HepG2 (cell line): ENCODE results near the gene CEP57L1. TPM values are rescaled to one million over a fixed set of nuclear protein-coding genes. Genes with fewer than 3 reads are reported as not detected.

ENCODE experiments used
- CREB1 ChIP-seq, 2 experiments: fragments of 450-650 bp in 1 of 2; IDR thresholded peaks; 2 replicates each; pipeline ENCODE4 v1.6.1; 2016 to 2017; ENCODE audit warnings: control low read depth in 1 of 2, mild to moderate bottlenecking in 1 of 2, missing compliant biosample characterization in 1 of 2, missing genetic modification characterization in 1 of 2
- GMEB2 ChIP-seq: IDR thresholded peaks from 2 replicates; pipeline ENCODE4 v1.6.1; 2016; ENCODE audit warnings: missing biosample characterization, missing genetic modification reagents, low read depth
- HOXA5 ChIP-seq: sonication (generic); formaldehyde crosslinking; IDR thresholded peaks from 2 replicates; pipeline ENCODE4 v1.4.0; 2020; ENCODE audit warnings: missing genetic modification reagents
- MYC ChIP-seq: sonication (generic); formaldehyde crosslinking; IDR thresholded peaks from 2 replicates; pipeline ENCODE4 v1.9.0; 2021; ENCODE audit warnings: missing genetic modification reagents, borderline replicate concordance
- NR1H2 ChIP-seq: sonication (generic); formaldehyde crosslinking; IDR thresholded peaks from 2 replicates; pipeline ENCODE4 v1.8.1; 2022; ENCODE audit warnings: low read depth, missing genetic modification reagents, borderline replicate concordance
- POGK ChIP-seq: sonication (generic); formaldehyde crosslinking; conservative IDR thresholded peaks from 2 replicates; pipeline ENCODE4 v1.8.0; 2022; ENCODE audit warnings: mild to moderate bottlenecking, moderate library complexity, missing genetic modification reagents
- POLR2A ChIP-seq, 2 experiments: IDR thresholded peaks; 2 replicates each; pipeline ENCODE4 v1.6.1; 2011; ENCODE audit warnings: low read depth in 2 of 2, low read length in 2 of 2, mild to moderate bottlenecking in 1 of 2, moderate library complexity in 1 of 2; ENCODE audit not compliant: insufficient read depth in 1 of 2
- TEAD2 ChIP-seq: sonication (generic); formaldehyde crosslinking; IDR thresholded peaks from 2 replicates; pipeline ENCODE4 v1.9.0; 2021; ENCODE audit warnings: missing genetic modification reagents
- TRIM22 ChIP-seq: fragments of 450-650 bp; IDR thresholded peaks from 2 replicates; pipeline ENCODE4 v1.6.1; 2017
- ZFP36L2 ChIP-seq: sonication (generic); formaldehyde crosslinking; IDR thresholded peaks from 2 replicates; pipeline ENCODE4 v1.4.0; 2020; ENCODE audit warnings: missing genetic modification reagents
- ZNF318 ChIP-seq: sonication (generic); formaldehyde crosslinking; IDR thresholded peaks from 2 replicates; pipeline ENCODE4 v1.4.0; 2020; ENCODE audit warnings: mild to moderate bottlenecking, missing genetic modification reagents
- ZNF441 ChIP-seq: sonication (generic); formaldehyde crosslinking; IDR thresholded peaks from 2 replicates; pipeline ENCODE4 v1.7.0; 2021; ENCODE audit warnings: missing genetic modification reagents, borderline replicate concordance
- ZNF83 ChIP-seq: sonication (generic); formaldehyde crosslinking; IDR thresholded peaks from 2 replicates; pipeline ENCODE4 v1.4.0; 2020; ENCODE audit warnings: missing genetic modification reagents, mild to moderate bottlenecking, borderline replicate concordance
- polyA plus RNA-seq, 8 experiments: library from polyadenylated mRNA; depleted of rRNA in 3 of 8; stranded (reverse) in 7 of 8; unstranded in 1 of 8; fragments of >200 nt; fragmentation: Illumina TruSeq in 4 of 8; extraction: Trizol in 4 of 8; gene quantifications; 2 replicates each; pipeline versions ENCODE4 v1.2.1 to v1.2.3, GENCODE V29; 2011 to 2016; ENCODE audit warnings: low read depth in 4 of 8, missing spikeins in 1 of 8, mixed read lengths in 1 of 8; ENCODE audit not compliant: insufficient read depth in 1 of 8
- total RNA-seq, 5 experiments: library from RNA; depleted of rRNA; stranded (reverse); fragments of >200 nt; fragmentation: Illumina TruSeq; extraction: Trizol; gene quantifications; 2 replicates each; pipeline ENCODE4 v1.2.3, GENCODE V29; 2016; ENCODE audit warnings: low read depth in 1 of 5

CEP57L1 gene
- total and polyA plus RNA-seq, 2 of the 13 experiments (the other 11 are each of a cell fraction or from before 2014, with no cell fraction given), result 7.7 to 15.5 TPM

- TF ChIP-seq ZFP36L2, result no peak
- peak; percentile 57; the same call in 1 of the 2 replicates for TF ChIP-seq GMEB2 (CRISPR knock-in tag)
- no peak for TF ChIP-seq TEAD2 (CRISPR knock-in tag)
- TF ChIP-seq NR1H2 (CRISPR knock-in tag), result no peak
- no peak for TF ChIP-seq TRIM22
- no peak; the same call in 1 of the 2 replicates for TF ChIP-seq HOXA5 (CRISPR knock-in tag)
- TF ChIP-seq ZNF318 (CRISPR knock-in tag), result 0 out of 2 replicates have a peak, but pooled peaks have one; percentile 21
- TF ChIP-seq MYC, result peak; percentile 52; the same call in 1 of the 2 replicates
- TF ChIP-seq POLR2A (IDR thresholded peaks at IDR 0.05; ENCODE audit: insufficient read depth in 1 of 2, low read depth in 2 of 2, low read length in 2 of 2), result peak; percentile 52 to 87; a peak in 3 of 4 replicates
- no peak for TF ChIP-seq ZNF441
- peak; percentile 95 for TF ChIP-seq CREB1 (IDR thresholded peaks at IDR 0.05)
- peak; percentile 99 for TF ChIP-seq CREB1 (CRISPR knock-in tag; IDR thresholded peaks at IDR 0.05)
- TF ChIP-seq ZNF83 (CRISPR knock-in tag), result no peak
- no peak for TF ChIP-seq POGK (CRISPR knock-in tag)
Measured at GRCh38 chr6:109095036-109095834, at the start of gene CEP57L1 (continued).
